Islet precursor cell (in vitro differentiated cells): Measurements from ENCODE around the gene STAP1.
"Not testable (repeated sequence)": the region's sequence is repeated elsewhere in the genome, so short reads cannot be mapped to it uniquely, and the experiment has no call there.

Experiments used
- DNase-seq: peaks from one replicate; pipeline ENCODE4 v3.0.0-alpha.2; 2018

STAP1 gene

GRCh38 chr4:67634741-67635140, 76.2 kb downstream of the STAP1 start:
- DNase-seq = no peak

GRCh38 chr4:67635331-67635730, 76.8 kb downstream of the STAP1 start:
- no peak for DNase-seq

- DNase-seq = not testable (repeated sequence)
Measured at GRCh38 chr4:67636978-67637377, 78.5 kb downstream of the STAP1 start.

- no peak for DNase-seq
Measured at GRCh38 chr4:67638136-67638535, 79.6 kb downstream of the STAP1 start.

- DNase-seq = no peak
Measured at GRCh38 chr4:67651536-67651935, 93.0 kb downstream of the STAP1 start.
